ENCODE results near the gene DIPK2B.

The DIPK2B gene, protein sequence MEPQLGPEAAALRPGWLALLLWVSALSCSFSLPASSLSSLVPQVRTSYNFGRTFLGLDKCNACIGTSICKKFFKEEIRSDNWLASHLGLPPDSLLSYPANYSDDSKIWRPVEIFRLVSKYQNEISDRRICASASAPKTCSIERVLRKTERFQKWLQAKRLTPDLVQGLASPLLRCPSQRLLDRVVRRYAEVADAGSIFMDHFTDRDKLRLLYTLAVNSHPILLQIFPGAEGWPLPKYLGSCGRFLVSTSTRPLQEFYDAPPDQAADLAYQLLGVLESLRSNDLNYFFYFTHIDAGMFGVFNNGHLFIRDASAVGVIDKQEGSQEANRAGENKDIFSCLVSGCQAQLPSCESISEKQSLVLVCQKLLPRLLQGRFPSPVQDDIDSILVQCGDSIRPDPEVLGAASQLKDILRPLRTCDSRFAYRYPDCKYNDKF

DNA sequence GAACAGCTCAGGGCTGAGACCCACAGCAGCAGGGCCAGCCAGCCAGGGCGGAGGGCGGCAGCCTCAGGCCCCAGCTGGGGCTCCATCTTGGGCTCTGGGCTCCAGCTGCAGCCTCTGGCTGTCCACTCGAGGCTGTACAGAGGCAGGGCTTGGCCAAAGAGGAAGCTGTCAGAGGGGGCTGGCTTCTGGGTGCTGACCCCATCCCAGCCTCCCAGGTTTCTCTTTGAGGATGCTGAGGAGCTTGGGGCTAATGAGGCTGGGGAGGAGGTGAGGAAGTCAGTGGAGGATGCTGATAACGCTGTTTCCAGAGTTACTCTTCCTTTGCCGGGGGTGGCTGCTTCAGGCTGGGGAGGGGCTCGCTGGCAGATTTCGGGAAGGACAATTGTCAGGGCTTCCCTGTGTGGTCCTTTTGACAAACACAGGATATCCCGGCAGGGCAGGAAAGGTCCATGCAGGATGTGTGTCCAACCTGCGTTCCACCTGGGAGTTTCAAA lies at the start of gene DIPK2B:
Gene DIPK2B (minus strand): TSS at position 136 of the 494 bp plus-strand sequence. CDS start 50 bp downstream, at position 86.
- DNase-seq, result no peak

DNA sequence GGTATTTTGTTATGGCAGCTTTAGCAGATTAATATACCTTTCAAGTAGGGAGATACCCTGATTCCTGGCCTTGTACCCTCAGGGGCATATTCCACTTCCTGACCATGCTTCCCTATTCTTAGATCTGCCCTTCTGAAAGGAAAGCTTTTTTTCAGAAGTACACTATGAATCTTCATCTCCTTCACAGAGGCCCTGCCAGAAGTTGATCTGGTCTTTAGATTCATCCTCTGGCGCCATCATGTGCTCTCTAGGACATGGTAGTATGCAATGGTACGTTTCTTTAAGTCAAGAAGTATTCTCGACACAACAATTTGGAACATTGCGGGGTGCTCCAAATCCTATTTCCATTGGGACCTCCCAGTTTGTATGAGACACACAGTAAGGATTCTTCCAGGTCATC lies 39.6 kb upstream of the DIPK2B start:
- DNase-seq, result no peak

DNA sequence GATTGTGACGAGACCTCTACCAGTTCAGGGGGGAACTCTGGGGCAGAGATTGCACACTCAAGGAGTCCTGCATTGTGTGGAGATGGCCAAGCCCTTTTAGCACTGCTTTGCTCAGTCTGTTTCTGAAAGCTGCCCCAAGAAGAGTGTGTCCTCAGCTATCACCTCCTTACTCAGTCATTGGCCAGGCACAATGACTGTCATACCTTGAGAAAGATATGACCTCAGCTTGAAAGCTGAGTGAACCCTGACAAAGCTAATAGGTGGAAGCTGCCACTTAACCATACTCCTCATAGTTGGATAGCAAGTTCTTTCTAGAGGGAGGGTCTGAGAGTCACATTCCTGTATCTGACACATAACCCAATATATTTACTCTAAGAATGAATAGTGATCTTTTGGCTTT lies 37.8 kb upstream of the DIPK2B start:
- DNase-seq, result no peak

DNA sequence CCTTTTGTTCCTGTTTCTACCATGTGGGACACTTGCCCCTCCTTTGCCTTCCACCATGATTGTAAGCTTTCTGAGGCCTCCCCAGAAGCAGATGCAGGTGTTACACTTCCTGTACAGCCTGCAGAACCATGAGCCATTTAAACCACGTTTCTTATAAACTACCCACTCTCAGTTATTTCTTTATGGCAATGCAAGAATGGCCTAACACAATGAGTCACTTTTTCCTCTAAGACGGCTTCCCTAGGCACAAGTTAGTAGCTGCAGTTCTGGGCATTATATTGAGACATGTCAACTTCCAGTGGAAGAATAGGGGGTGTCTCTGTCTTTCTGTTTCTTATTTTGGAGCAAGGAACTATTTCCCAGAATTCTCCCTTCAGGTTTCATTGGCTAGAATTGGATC lies 32.9 kb upstream of the DIPK2B start:
- DNase-seq, result no peak

DNA sequence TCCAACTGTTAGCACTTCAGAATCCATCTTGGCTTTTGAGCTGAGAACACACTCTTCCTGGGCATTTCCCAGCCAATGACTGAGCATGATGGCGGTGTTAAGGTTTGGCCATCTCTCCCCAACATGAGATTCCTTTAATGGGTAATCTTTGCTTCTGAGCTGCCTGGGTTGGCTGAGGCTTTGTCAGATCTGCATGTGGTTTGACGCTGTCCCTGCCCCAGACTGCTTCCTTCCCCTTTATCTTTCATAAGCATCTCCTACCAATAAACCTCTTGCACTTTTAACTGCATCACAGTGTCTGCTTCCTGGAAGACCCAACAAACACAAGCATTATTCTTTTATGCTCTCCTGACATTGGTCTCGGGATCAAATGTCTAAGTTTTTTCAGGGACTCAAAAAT lies 31.5 kb upstream of the DIPK2B start:
- DNase-seq, result no peak

DNA sequence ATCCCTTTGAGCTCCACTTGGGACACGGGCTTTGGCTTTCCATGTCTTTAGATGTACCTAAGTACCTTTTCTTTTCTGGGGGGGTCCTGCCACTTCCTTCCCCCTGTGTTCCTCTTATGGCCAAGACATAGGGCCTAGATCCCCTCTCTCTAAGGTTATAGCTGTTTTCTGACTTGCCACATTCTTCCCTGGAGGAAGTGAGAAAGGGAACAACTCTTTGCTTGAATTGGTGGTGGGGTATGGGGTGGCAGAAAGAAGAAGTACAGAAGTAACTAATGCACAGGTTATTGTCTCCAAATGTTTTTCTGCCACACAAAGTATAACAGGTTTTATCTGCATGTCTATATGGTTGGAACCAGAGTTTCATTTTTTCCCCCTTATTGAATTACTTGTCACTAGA lies 29.7 kb upstream of the DIPK2B start:
- no peak for DNase-seq

DNA sequence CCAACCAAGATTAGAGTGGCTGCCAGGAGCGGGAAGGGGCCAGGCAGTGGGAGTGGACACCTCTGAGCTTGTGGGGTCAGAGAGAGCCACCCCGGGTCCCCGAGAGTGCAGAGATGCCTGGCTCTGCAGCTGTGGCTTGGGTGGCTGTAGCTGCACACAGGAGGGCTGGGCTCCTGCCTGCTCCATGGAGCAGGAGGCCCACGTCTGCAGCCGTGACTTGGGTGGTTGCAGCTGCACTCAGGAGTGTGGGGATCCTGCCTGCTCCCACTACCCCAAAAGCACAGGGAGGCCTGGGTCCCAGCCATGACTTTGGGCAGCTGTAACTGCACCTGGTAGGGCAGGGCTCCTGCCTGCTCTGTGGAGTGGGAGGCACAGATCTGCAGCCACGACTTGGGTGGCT lies 28.7 kb upstream of the DIPK2B start:
- DNase-seq, result no peak

DNA sequence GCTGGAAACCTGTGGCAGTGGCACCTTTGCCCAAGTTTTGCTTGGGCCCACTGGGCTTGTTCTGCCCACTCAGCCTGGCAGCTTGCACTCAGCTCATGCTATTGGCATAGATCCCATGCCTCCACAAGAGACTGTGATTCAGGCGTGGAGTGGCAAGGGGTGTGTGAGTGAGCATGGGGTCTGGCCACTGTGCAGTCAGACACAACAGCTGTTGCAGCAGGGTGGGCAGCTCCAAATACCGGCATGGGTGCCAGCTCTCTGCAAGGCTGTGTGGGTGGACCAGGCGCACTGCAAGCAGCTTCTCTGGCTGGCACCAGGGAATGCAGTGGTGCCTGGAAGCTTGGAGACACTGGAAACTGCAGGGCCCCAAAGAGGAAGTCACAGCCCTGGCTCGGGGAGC lies 27.4 kb upstream of the DIPK2B start:
- DNase-seq, result no peak

DNA sequence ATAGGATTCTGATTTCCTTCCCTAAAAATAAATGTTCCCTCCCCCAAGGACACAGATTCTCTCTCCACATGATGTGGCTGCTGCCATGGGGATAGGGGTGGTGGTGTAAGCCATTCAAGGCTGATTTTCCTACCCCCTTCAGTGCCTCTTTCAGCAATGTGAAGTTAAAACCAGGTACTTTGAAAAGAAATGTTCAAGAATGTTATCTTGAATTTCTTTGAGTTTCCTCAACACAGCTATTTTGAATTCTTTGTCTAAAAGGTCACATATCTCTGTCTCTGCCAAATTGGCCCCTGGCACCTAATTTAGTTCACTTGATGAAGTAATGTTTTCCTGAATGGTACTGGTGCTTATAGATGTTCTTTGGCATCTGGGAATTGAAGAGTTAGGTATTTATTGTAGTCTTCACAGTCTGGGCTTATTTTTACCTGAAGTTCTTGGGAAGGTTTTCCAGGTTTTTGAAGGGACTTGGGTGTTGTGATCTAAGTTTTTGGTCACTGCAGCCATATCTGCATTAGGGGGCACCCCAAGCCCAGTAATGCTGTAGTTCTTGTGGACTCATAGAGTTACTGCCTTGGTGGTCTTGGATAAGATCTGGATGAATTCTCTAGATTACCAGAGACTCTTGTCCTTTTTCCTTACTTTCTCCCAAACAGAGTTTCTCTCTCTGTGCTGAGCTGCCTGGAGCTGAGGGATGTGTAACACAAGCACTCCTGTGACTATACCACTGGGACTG lies 7.6 kb upstream of the DIPK2B start:
- no peak for DNase-seq

DNA sequence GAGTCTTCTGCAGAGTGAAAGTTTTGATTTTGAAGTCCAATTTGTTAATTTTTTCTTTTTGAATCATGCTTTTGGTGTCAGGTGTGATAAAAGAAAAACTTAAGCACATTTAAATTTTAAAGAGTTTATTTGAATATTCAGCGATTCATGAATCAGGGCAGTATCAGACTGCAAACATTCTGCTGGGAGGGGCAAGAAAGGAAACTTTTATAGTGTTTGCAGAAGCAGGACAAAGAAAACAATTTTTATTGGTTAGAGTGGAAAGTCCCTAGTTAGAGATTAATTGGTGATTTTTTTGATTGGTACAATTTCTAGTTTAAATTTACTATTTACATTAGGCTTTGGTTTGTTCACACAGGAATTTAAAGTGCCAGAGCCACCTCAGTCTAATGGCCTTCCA lies 1.5 kb upstream of the DIPK2B start:
- DNase-seq, result no peak

DNA sequence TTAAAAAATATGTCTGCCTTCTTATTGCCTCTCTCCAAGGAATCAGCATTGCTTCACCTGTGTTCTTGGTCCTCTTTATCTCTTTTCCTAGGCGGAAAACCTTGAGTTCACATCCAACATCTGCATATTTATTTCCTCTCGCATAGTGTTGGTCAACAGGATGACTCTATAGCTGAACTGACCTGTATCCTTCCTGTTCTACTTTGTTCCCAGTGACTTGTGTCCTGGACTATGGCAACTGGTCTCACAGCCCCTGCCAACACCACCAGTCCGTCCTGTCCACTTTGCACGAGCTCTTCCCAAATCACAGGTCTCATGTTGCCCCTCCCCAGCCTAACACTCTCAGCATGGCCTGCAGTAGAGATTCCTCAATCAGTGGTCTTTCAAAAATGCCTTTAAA lies 2.0 kb downstream of the DIPK2B start:
- DNase-seq, result no peak

DNA sequence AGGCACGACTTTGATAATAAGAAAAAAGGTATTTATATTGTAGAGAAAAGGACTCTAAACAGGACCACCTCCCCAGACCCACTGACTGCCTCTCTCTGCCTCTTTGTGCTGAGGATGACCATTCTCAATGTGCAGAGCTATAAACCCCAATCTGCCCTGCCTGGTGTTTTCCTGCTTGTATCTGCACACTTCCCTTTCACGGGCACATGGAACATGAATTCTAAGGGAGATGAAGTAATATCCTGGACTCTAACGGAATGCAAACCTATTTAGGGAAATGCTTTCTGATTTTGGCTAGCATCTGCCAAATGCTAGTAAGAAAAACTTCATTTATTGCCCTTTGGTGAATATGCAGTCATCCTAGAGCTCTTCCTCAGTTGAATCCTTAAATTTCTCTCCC lies 2.4 kb downstream of the DIPK2B start:
- DNase-seq, result no peak

DNA sequence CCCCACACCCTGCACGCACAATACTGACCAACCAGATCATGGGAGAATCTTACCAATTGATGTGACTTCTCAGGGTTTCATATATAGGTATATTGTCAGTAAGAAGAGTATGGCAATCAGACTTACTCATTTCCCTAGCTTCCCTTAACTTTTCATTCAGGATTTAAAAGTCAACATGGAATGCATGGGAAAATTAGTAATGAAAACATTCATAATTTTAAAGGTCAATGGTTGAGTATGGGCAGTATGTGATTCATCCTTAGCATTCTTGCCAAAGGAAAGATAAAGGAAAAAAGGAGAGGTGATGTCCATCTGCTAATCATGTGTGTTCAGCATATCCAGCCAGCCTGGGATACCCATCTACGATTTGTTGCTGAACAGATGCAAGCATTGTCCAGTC lies 4.0 kb downstream of the DIPK2B start:
- no peak for DNase-seq

DNA sequence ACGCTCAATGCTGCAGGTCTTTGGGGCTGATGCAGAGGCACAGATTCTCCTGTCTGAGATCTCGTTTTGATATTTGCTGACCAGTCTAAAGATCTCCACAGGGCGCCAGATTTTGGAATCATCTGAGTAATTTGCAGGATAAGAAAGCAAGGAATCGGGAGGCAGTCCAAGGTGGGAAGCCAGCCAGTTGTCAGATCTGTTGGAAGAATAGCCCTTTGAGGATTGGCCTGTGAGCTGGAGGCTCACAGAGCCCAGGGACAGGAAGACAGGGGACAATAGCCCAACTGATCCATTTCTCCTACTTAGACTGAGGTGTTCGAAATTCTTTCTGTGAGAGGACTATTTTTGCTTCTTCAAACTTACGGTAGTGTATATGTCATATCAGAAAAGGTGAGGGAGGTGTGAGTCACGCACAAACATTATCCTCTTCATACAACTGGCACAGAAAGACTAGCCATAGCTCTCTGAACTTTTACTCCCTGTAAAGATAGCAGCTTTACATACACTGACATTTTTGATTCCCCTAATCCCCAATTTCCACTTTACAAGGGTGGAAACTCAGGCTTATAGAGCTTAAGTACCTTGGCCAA lies 8.8 kb downstream of the DIPK2B start:
- no peak for DNase-seq

DNA sequence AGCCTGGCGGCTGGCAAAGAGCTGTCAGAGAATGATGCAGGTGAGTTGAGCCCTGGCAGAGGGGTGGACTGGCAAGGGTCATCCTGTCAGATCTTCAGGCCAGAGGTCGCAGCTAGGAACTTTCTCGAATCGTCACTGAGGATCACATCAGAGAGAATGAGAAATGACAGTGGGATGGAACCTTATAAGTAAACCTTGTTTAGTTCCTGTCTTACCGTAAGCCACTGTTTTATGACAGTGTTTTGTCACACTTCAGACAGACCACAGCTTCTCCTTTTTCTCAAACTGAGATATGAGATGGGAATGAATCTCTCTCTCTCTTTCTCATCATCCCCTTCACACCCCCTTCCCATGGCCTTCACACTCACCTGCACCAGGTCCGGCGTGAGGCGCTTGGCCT lies 9.3 kb downstream of the DIPK2B start:
- DNase-seq, result no peak

DNA sequence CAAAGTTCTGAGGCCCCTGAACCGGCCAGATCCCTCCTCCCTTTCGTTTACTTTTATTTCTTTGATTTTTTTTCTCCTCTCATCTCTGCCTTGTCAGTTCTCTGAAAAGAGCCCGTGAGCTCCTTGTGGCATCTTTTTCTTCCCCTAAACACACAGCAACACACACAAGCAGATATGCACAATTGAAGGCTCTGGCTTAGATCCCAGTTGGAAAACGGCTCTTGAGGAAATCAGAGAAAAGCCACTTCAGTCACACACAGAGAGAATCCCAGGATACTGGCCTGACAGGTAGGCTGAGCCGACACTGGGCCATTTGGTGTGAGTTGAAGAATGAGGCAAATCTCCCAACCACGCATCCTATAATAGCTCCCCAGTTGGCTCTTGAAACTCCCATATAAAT lies 12.9 kb downstream of the DIPK2B start:
- DNase-seq, result no peak

DNA sequence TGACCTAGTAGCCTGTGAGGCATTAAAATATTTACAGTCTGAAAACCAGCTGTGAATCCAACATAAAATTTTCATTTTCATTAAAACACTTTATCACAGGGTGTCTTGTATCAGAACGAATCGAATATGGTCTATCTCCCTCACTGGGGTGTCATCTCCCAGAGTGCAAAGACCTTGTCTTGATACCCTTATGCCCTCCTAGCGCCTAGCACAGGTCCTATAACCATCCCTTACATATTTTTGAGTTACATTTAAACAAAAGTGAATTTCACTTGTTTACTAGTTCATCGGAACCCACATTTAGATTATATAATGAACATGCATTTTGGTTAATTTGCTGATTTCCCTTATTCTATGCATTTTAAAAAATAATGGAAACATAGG lies 14.0 kb downstream of the DIPK2B start:
- no peak for DNase-seq

DNA sequence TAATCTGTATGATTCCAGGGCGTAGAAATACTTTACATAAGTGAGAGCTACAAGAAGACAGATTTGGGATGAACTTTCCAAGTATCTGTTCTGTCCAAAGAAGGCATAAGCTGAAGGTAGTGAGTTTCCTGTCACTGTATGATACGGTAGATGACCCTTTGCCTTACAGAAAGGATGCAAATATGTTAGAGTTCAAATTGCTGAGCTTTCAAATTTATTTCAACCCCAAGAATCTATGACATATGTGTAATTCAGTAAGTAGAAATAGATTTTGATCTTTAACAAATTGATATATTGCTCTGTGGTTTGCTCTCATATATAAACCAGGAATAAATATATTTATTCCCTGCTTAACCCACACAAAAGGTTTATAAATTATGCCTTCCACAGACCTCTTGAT lies 16.5 kb downstream of the DIPK2B start:
- no peak for DNase-seq

DNA sequence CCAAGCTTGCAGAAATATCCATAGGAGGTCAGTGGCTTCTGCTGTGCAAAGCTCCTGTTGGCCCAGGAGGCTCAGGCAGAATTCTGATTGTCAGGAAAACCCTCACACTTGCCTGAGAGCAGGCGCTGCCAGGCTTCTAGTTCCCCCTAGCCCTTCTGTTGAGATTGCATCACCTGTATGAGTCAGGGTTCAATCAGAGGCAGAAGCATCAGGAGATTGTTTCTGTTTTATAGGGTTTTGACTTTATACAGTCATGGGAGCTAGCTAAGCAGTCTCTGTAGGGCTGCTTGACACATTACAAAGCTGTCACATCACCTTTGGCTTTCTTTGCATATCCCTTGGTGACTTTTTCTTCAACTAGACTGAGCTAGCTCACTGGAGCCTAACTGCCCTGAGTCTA lies 27.8 kb downstream of the DIPK2B start:
- DNase-seq, result no peak

DNA sequence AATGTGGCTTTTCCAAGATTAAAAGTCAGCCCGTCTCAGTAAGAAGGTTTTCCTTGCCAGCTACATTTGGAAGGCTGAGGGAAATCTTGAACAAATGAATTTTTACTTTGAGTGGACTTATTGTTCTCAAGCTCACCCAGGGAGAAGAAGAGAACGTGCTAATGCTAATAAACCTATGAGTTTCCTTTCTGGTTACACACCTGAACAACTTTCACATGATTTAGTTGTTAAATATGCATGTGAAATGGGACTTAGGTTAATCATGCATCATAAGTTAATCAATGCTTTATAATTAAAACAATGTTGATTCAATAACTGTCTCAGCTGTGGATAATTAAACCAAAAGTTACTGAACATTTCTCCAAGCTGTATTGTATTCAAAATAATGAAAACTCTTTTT lies 33.9 kb downstream of the DIPK2B start:
- DNase-seq, result no peak

DNA sequence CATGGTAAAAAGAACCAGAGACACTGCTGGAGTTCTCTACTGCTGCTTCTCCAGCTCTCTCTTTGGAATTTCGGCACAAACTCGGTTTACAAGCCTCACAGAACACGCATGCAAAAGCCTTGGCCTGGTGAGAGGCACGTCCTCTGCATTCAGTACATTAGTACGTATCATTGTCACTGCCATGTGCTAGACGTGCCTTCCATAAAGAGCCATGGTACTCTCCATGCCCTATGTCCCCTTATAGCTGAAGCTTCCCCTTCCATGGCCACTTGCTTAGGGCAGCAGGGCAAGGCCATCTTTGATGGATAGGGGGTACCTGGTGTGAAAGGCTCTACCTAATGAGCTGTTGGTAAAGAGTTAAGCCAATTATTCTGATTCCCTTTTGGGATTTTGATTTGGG lies 35.0 kb downstream of the DIPK2B start:
- no peak for DNase-seq

DNA sequence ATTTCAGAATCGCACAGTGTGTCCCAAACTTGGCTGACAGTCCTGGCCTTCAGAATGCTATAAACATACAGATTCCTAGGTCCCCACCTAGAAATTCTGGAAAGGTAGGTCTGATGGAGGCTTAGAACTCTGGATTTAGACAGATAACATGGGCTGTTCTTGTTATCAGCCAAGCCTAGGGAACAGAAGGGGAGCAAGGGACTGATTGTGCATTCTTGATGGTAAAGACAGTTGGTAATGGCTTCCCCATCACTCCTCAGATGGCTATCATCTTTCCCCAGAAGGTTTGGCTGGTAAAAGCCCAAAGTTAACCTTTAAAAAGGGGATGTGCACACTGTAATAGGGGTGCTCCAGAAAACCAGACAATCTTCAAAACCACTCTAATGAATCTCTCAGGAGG lies 35.7 kb downstream of the DIPK2B start:
- DNase-seq, result no peak

DNA sequence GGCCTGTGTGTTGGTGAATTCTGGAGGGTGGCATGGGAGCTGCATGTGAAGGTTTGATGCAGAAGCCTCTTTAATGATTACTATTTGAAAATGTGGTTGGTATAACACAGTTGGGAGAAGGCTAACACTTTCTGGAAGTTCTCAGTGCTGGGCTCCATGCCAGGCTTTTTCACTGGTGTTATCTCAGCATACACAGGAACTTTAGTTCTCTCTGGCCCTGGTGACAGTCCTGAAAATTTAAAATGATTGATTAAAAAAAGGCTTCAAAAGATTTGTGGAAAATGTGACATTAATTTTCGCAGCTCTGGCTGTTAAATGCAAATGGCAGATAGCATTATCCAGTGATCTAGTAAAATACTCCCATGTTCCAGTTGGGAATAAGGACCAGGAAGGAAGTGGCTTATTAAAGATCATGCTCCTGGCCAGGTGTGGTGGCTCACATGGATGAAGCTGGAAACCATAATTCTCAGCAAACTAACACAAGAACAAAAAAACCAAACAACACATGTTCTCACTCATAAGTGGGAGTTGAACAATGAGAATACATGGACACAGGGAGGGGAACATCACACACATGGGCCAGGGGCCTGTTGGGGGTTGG lies 36.6 kb downstream of the DIPK2B start:
- DNase-seq, result no peak

DNA sequence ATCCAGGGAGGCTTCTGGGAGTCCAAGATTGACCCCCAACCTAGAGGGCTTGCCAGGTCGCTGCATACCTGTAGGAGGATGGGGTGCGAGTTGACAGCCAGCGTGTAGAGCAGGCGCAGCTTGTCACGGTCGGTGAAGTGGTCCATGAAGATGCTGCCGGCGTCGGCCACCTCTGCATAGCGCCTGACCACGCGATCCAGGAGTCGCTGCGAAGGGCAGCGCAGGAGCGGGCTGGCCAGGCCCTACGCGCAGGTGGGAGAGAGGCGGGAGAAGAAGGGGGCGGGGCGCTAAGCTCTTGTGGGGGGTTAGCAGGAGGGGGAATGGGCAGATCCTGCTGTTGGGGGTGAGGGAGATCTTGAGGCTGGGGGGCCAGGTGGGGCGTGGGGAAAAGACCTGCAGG lies 43.0 kb downstream of the DIPK2B start:
- no peak for DNase-seq

All from activated naive CD4-positive, alpha-beta T cell treated with anti-CD3 and anti-CD28 coated beads, Interleukin-2, amount 50 U/mL, for 16 hours (primary cell).